HG03064 (cell line): Measurements from ENCODE around the gene BRIP1.
"Not testable (repeated sequence)": the region's sequence is repeated elsewhere in the genome, so short reads cannot be mapped to it uniquely, and the experiment has no call there.

Experiments
- ATAC-seq: cut with Tn5 transposase; IDR thresholded peaks from one replicate; pipeline ENCODE4 v1.9.1; 2021; ENCODE audit warnings: low read depth; ENCODE audit not compliant: unreplicated experiment

BRIP1 gene

GRCh38 chr17:61734466-61734865 lies 128.9 kb downstream of the BRIP1 start:
- no peak for ATAC-seq

DNA sequence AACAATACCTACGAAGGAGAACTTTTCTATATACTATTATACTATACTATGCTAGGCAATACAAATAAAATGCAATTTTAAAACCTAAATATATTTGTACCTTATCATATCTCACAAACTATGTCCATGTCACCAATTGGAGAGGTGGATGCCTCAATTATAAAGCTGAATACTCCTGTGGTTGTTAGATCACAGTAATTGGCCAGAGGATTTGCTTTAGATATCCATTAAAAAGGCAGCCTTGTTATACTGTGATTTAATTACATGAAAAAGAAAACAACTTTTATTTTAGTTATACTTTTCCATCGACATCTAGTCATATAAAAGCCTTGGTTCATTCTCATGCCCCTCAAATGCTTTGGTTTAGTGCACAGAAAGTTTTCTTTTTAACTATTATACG lies 129.3 kb downstream of the BRIP1 start:
- no peak for ATAC-seq

GRCh38 chr17:61733021-61733420 lies 130.3 kb downstream of the BRIP1 start:
- ATAC-seq: no peak

DNA sequence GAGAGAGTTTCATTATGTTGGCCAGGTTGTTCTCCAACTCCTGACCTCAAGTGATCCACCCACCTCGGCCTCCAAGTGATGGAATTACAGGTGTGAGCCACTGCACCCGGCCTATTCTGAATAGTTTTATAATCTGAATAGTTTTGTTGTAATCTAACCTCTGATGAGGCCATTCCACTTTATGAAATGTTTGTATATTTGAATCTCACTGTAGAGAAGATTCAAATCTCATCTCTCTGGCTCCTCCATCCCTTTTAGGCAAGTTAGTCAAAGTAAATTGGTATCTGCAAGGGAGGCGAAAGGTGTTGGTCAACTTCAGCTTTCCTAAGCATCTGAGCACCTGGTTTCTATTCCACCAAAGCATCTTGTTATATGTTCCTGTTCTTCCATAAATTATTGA lies 131.2 kb downstream of the BRIP1 start:
- no peak for ATAC-seq

- no peak for ATAC-seq
Observed at GRCh38 chr17:61731330-61731729, 132.0 kb downstream of the BRIP1 start.

- no peak for ATAC-seq
Observed at GRCh38 chr17:61729690-61730268, 133.5 kb downstream of the BRIP1 start.

GRCh38 chr17:61728297-61728836 lies 135.0 kb downstream of the BRIP1 start:
- no peak for ATAC-seq

DNA sequence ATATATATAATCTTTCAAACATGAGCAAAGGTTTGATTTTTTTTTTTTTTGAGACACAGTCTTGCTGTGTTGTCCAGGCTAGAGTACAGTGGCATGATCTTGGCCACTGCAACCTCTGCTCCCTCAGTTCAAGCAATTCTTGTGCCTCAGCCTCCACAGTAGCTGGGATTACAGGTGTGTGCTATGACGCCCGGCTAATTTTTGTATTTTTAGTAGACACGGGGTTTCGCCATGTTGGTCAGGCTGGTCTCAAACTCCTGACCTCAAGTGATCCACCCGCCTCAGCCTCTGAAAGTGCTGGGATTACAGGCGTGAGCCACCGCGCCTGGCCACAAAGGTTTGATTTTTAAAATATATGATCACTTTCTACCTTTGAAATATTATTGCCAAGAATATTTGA lies 135.5 kb downstream of the BRIP1 start:
- not testable (repeated sequence) for ATAC-seq

GRCh38 chr17:61726977-61727376 lies 136.4 kb downstream of the BRIP1 start:
- no peak for ATAC-seq

DNA sequence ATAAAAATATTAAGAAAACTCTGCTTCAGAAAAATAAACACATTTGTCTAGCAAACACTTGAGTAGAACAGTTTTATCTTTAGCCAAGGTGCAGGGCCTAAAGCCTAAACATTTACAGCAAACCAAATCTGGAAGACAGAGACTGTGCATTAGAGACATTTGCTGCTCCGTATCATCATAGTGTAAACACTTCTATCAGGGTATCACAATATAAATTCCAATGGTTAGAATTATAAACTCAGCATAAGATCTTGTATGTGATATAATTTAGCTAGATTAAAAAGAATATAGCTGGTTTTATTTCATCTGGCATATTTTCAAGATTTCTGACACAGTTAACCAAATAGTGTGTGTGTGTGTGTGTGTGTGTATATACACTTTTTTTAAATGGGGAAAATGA lies 138.6 kb downstream of the BRIP1 start:
- ATAC-seq: no peak

GRCh38 chr17:61723914-61724313 lies 139.4 kb downstream of the BRIP1 start:
- no peak for ATAC-seq

GRCh38 chr17:61723183-61723582 lies 140.1 kb downstream of the BRIP1 start:
- ATAC-seq: no peak

DNA sequence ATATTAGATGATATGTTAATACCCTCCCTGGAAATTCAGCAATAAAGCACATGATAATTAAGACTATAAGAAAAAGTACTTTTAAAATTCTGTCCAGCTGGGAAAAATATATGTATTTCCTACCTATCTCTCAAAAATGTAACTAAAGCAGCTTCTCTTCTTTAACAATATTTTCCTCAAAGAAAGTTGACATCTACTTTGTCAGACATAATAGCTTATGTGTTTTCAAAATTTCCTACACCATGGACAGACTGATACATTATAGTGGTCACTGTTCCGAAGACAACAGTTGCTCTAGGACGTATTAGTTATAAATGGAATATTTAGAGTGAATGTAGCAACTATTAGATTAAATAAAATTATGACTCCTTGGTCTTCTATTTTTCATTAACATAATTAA lies 140.9 kb downstream of the BRIP1 start:
- no peak for ATAC-seq

- no peak for ATAC-seq
Observed at GRCh38 chr17:61720016-61720795, 143.1 kb downstream of the BRIP1 start.

DNA sequence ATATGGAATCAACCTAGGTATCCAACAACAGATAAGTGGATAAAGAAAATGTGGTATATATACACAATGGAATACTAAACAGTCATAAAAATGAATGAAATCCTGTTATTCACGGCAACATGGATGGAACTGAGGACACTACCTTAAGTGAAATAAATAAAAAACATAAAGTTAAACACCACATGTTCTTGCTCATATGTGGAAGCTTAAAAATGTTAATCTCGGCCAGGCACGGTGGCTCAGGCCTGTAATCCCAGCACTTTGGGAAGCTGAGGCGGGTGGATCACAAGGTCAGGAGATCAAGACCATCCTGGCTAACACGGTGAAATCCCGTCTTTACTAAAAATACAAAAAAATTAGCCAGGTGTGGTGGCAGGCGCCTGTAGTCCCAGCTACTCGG lies 144.1 kb downstream of the BRIP1 start:
- ATAC-seq: not testable (repeated sequence)

GRCh38 chr17:61718022-61718421 lies 145.3 kb downstream of the BRIP1 start:
- no peak for ATAC-seq

- ATAC-seq: no peak
Observed at GRCh38 chr17:61717352-61717751, 146.0 kb downstream of the BRIP1 start.

- no peak for ATAC-seq
Observed at GRCh38 chr17:61716225-61716829, 147.0 kb downstream of the BRIP1 start.

DNA sequence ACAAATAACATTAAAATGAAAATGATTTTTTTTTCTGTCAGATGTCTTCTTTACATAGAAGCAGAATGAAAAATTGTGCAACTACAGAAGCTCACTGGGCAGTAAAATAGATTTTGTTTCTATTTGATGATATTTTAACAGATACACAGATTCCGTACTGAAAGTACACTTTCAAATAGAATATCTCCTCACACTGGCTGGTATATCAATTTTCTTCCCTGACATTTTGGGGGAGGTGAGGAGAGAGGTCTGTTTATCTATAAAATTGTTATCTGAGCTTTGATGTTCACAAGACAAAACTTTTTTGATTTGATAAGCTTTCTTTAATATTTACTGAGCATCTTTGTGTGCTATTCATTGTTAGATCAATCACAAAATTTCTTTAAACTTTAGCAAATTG lies 148.0 kb downstream of the BRIP1 start:
- no peak for ATAC-seq

DNA sequence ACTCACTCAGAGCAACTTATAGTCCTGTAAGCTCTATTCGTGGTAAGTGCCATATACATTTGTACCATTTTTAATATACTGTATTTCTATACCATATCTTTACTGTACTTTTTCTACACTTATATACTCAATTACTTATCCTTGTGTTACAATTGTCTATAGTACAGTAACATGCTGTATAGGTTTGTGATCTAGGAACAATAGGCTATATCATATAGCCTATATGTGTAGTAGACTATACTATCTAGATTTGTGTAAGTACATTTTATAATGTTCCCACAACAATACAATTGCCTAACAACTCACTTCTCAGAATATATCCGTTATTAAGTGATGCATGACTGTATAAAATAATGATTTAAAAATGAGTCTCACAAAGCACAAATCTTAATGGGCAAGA lies 149.0 kb downstream of the BRIP1 start:
- ATAC-seq: no peak

GRCh38 chr17:61713035-61713434 lies 150.3 kb downstream of the BRIP1 start:
- no peak for ATAC-seq

GRCh38 chr17:61710546-61710945 lies 152.8 kb downstream of the BRIP1 start:
- no peak for ATAC-seq
